ENCODE measurements around the gene PPT1. TPM values are rescaled to one million over a fixed set of nuclear protein-coding genes. Genes with fewer than 3 reads are reported as not detected.

Gene PPT1
- total and polyA plus RNA-seq, 2 of the 4 experiments (the other 2 are of a cell fraction) = 22.7 to 55.4 TPM

GRCh38 chr1:40023379-40023944 is 73.6 kb downstream of the PPT1 start:
- no peaks in the 10 kb centered on the region for H4K20me1 ChIP-seq (ENCODE audit: insufficient read depth, low read length)
- H3K9me1 ChIP-seq (ENCODE audit: insufficient read depth, low read length) = peaks cover 5% of the 10 kb centered on the region; the same call in 1 of the 2 replicates
- dilution Hi-C loops (cut with HindIII; ENCODE audit: low sequenced_read_pairs, unreplicated experiment) (no loop called here), in situ Hi-C loops (cut with MboI; ENCODE audit: low sequenced_read_pairs) (no loop called here), intact Hi-C loops (cut with micrococcal nuclease) (no loop called here)
- H4K91ac ChIP-seq (ENCODE audit: insufficient read depth, low read depth, low read length) = no peak overlapping the region
- no peak overlapping the region for H2BK15ac ChIP-seq (ENCODE audit: low read depth, low read length)
- peaks cover 8% of the 10 kb centered on the region for H3K9me3 ChIP-seq (ENCODE audit: control insufficient read depth, insufficient read depth, low read length)
- no peaks in the 10 kb centered on the region for H3K36me3 ChIP-seq (ENCODE audit: control insufficient read depth, insufficient read depth, low read length)
- H3K18ac ChIP-seq (ENCODE audit: low read depth, low read length) = no peak overlapping the region
- no peaks in the 10 kb centered on the region for H3K79me1 ChIP-seq (ENCODE audit: low read depth in 1 of 2, low read length in 2 of 2)
- no peak overlapping the region for H3K56ac ChIP-seq (ENCODE audit: extremely low read depth, insufficient read depth, low read length)
- no peak overlapping the region for H2BK5ac ChIP-seq (ENCODE audit: low read depth, low read length, poor library complexity, severe bottlenecking)
- no TSS peak for BruUV-seq (replicated peaks)
- H3K9ac ChIP-seq (ENCODE audit: low read depth, low read length) = no peak overlapping the region
- H4K8ac ChIP-seq (ENCODE audit: low read depth in 2 of 2, low read length in 2 of 2) = no peak overlapping the region
- no peak overlapping the region for H2BK120ac ChIP-seq (ENCODE audit: low read depth, low read length)
- no peaks in the 10 kb centered on the region for H3K27me3 ChIP-seq (ENCODE audit: control insufficient read depth, insufficient read depth, low read length)
- H3K14ac ChIP-seq (replicated peaks; ENCODE audit: low read depth, low read length) = no peak overlapping the region
- ChIA-PET CTCF (no interaction called here), POLR2A (ENCODE audit: unreplicated experiment) (no interaction called here)
- H3K23ac ChIP-seq (ENCODE audit: low read depth, low read length) = no peak overlapping the region
- H2AK5ac ChIP-seq (ENCODE audit: low read depth, low read length) = no peak overlapping the region
- TF ChIP-seq CTCF (conservative IDR thresholded peaks at IDR 0.05; ENCODE audit: low read depth, low read length) (no peak), BHLHE40 (IDR thresholded peaks at IDR 0.05; ENCODE audit: low read depth, low read length) (no peak), FOS (IDR thresholded peaks at IDR 0.05; ENCODE audit: low read depth, low read length) (no peak), USF2 (IDR thresholded peaks at IDR 0.05; ENCODE audit: low read depth, low read length) (no peak), MAZ (IDR thresholded peaks at IDR 0.05; ENCODE audit: borderline replicate concordance, low read depth, low read length) (no peak), MXI1 (IDR thresholded peaks at IDR 0.05; ENCODE audit: borderline replicate concordance, low read depth, low read length) (no peak), POLR2A (IDR thresholded peaks at IDR 0.05; ENCODE audit: low read depth, low read length) (no peak), RAD21 (IDR thresholded peaks at IDR 0.05; ENCODE audit: low read length) (no peak), MAFK (IDR thresholded peaks at IDR 0.05; ENCODE audit: low read depth, low read length) (no peak), CHD1 (IDR thresholded peaks at IDR 0.05; ENCODE audit: low read depth, low read length) (no peak), RFX5 (IDR thresholded peaks at IDR 0.05; ENCODE audit: low read depth, low read length) (no peak), ELK1 (IDR thresholded peaks at IDR 0.05; ENCODE audit: borderline replicate concordance, low read depth, low read length) (no peak), NFE2L2 (IDR thresholded peaks at IDR 0.05; ENCODE audit: low read depth, low read length) (no peak), CEBPB (IDR thresholded peaks at IDR 0.05; ENCODE audit: low read depth, low read length) (no peak), RCOR1 (IDR thresholded peaks at IDR 0.05; ENCODE audit: insufficient replicate concordance, low read length) (no peak), SMC3 (IDR thresholded peaks at IDR 0.05; ENCODE audit: low read depth, low read length) (no peak)
- H3K4me3 ChIP-seq (ENCODE audit: insufficient read depth, low read depth, low read length) = no peak overlapping the region
- no peak for ATAC-seq (ENCODE audit: low read depth)
- no peak overlapping the region for H3K4ac ChIP-seq (ENCODE audit: low read depth, low read length)
- no peak overlapping the region for H2AK9ac ChIP-seq (replicated peaks; ENCODE audit: low read depth, low read length, poor library complexity)
- no peak overlapping the region for H3K4me2 ChIP-seq (ENCODE audit: low read depth, low read length)
- H3K4me1 ChIP-seq (ENCODE audit: control insufficient read depth, insufficient read depth, low read length) = no peaks in the 10 kb centered on the region
- WGBS, 2 experiments (ENCODE audit: extremely low coverage in 2 of 2, insufficient read length in 1 of 2) = no CpG with 5 or more reads among the region's 4 CpGs
- H4K5ac ChIP-seq (ENCODE audit: low read depth, low read length) = no peak overlapping the region
- no peak for DNase-seq
- no peak overlapping the region for H3K27ac ChIP-seq (ENCODE audit: insufficient read depth, low read length)
- no peak overlapping the region for H2AFZ ChIP-seq (replicated peaks; ENCODE audit: low read length, poor library complexity)
- no peak overlapping the region for H2BK20ac ChIP-seq (ENCODE audit: low read depth, low read length)
